CD4-positive, alpha-beta T cell treated with Interleukin-15 for 4 hours (primary cell): ENCODE measurements around the gene CADM2.
"Not testable (repeated sequence)": the region's sequence is repeated elsewhere in the genome, so short reads cannot be mapped to it uniquely, and the experiment has no call there.

Source experiments
- DNase-seq: peaks from one replicate; pipeline ENCODE4 v3.0.0-alpha.2; 2020; ENCODE audit warnings: low spot score

Gene CADM2

GRCh38 chr3:85077018-85077417, 118.2 kb downstream of the CADM2 start:
- no peak for DNase-seq

DNA sequence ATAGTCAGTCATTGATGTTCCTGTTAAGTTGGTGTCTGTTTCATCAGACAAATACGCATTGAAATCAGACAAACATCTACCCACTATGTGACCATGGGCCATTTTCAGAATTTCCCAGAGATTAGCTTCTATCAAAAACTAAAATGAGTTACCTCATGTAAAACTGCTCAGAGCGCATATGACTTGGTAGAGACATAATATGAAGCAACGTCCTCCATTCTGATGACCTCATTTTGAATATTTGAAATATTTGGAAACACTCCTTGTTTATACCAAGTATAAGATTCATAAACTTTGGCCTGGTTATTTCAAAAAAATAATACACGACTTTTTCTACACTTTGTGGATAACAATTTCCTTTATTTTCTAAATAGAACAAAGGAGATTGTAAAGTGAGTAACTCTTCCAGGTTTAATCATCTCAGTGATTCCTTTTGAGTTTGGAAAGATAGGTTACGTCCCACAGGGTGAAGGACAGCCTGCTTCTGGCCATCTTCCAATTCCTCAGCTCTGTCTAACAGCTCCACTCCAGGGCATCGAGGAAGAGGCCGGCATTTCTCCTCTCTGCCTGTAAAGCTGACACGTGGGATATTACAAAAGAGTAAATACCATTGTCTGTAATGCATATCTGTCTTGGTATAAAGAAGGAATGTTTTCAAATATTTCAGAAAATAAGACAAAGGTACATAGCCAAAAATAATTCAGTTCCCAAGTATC, 122.6 kb downstream of the CADM2 start:
- no peak for DNase-seq

DNA sequence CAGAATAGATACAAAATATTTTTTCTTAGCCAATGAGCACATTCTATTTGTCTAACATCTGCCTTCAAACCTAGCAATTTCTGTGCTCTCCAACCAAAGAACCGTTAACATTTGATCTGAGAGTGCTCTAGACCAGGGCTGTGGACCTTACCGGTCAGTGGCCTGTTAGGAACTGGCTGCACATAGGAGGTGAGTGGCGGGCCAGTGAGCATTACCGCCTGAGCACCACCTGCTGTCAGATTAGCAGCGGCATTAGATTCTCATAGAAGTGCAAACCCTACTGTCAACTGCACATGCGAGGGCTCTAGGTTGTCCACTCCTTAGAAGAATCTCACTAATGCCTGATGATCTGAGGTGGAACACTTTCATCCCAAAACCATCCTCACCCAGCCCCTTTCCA, 131.7 kb downstream of the CADM2 start:
- no peak for DNase-seq

DNA sequence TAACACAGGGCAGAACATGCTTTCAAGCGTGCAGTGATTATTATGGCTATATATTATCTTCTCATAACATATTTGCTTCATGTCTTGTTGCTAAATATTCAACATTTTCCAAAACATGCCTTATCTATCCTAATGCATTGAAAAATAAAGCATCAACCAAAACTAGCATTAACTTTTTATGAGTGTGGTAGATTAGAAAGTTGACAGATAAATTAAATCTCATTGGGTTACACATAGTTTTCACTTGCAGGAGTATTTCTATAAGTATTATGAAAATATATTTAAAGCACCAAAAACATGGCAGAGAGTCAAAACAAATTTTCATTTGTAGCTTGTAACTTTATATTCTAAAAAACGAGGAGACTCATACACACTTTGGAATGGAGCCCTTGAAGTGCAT, 141.5 kb downstream of the CADM2 start:
- no peak for DNase-seq

- DNase-seq: no peak
These were observed 144.0 kb downstream of the CADM2 start for GRCh38 chr3:85102781-85103180.

DNA sequence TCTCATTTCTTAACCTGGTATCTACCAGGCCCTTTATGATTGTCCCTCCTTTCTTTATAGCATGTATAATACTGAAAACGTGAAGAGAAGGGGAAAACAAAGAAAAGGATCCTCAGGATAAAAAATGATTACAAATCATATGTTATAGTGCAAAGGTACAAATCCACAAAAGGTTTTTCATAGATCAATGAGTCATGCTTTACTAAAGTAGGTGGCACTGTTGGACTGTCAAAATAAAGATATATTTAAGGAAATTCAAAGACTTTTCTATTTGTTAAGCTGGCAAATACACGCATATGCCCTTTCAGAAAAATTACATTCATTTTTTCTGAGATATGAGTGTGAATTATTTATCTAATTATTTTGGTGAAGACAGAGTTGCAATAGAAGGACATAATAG, 151.6 kb downstream of the CADM2 start:
- DNase-seq: no peak

GRCh38 chr3:85120879-85121278, 162.1 kb downstream of the CADM2 start:
- no peak for DNase-seq

DNA sequence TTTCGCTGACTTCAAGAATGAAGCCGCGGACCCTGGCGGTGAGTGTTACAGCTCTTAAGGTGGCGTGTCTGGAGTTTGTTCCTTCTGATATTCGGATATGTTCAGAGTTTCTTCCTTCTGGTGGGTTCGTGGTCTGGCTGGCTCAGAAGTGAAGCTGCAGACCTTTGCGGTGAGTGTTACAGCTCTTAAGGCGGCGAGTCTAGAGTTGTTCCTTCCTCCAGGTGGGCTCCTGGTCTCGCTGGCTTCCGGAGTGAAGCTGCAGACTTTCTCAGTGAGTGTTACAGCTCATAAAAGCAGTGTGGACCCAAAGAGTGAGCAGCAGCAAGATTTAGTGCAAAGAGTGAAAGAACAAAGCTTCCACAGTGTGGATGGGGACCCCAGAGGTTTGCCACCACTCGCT, 174.1 kb downstream of the CADM2 start:
- DNase-seq: not testable (repeated sequence)

GRCh38 chr3:85133691-85134420, 175.1 kb downstream of the CADM2 start:
- DNase-seq: not testable (repeated sequence)

- no peak for DNase-seq
These were observed 183.8 kb downstream of the CADM2 start for GRCh38 chr3:85142626-85143025.

DNA sequence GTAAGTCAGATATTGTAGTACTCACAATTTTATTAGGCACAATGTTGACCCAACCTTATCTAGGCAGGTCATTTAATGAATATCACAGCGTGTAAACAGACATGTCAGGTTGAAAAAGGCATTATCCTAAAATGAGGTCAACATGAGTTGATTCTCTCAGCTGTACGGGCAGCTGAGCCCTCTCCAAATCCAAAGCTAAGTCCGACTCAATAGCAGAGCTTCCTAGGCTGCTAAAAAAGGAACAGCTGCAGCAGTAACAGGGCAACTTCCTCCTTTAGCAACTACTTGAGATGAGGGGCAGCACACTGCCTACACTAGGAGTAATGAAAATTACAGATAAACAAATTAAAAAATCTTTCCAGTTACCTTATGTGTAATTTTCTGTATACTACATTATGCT, 189.2 kb downstream of the CADM2 start:
- DNase-seq: no peak

GRCh38 chr3:85151555-85151954, 192.8 kb downstream of the CADM2 start:
- no peak for DNase-seq

GRCh38 chr3:85153279-85153678, 194.5 kb downstream of the CADM2 start:
- not testable (repeated sequence) for DNase-seq

GRCh38 chr3:85159376-85159775, 200.6 kb downstream of the CADM2 start:
- no peak for DNase-seq

- no peak for DNase-seq
These were observed 202.8 kb downstream of the CADM2 start for GRCh38 chr3:85161544-85161943.

- DNase-seq: no peak
These were observed 204.1 kb downstream of the CADM2 start for GRCh38 chr3:85162905-85163304.

DNA sequence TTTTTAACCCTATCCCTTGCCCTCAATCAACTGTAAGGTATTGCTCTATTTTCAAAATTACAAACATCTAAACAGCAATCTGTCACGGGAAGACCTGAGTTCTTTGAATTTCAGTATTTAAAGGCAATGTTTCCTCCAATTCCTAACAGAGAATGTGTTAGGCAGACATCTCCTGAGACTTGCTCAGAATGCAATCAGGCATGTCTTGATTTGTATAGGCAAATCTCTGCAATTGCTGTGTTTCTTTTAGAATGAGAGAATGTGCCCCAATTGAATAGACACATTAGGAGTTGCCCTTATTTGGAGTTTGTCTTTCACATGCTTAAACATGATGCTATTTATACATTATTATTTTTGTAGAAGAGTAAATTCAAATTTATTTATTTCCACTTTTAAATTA, 205.6 kb downstream of the CADM2 start:
- DNase-seq: no peak

GRCh38 chr3:85167576-85167975, 208.8 kb downstream of the CADM2 start:
- DNase-seq: no peak

DNA sequence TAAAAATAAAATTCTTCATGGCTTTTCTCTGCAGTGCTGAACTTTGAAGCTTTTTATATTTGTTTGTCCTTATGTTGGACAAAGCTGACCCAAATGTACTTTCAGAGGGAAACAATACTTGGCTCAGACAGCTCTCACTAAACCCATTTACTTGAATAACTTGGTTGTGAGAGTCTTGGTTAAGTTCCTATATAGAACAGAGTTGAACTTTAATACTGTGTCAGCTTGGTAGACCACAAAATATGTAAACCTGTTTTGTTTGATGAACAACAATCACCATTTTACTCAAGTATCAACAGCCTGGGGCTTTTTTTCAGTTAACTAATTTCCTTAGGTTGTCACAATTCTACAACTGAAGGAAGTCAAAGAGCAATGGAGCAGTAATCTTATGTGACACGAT, 211.9 kb downstream of the CADM2 start:
- DNase-seq: no peak

- DNase-seq: no peak
These were observed 213.2 kb downstream of the CADM2 start for GRCh38 chr3:85171976-85172375.

GRCh38 chr3:85176799-85177198, 218.0 kb downstream of the CADM2 start:
- no peak for DNase-seq

DNA sequence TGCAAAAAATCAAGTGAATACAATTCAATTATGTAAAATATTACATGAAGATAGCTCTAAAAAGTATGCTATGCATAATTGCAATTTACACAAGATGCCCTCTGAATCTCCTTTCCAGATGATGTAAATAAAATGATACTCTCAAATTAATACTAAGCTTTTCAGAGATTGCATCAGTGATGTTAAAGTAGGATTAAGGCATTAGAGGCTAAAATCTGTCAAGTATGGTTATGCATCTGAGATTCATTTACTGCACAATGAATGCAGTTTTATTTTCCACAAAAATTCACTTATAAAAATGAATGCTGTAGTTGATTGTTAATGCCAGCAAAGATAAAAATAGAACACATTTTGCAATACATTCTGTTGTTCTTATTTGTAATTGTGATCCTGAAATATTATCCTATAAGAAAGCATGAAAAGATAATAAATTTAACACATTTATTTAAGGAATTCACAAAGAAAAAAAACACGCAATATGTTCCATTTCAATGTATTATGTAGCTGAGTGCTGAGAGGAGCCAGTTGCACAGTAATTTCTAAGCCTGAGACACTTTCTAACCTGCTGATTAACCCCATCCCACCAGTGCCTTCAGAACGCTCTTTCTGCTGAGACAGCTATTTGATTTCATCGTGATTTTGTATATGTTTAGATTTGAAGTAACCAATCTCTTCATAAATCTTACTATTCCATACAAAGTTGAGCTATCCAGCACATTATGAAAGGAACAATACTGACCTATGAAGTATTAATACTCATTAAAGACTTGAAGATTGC, 224.4 kb downstream of the CADM2 start:
- no peak for DNase-seq

DNA sequence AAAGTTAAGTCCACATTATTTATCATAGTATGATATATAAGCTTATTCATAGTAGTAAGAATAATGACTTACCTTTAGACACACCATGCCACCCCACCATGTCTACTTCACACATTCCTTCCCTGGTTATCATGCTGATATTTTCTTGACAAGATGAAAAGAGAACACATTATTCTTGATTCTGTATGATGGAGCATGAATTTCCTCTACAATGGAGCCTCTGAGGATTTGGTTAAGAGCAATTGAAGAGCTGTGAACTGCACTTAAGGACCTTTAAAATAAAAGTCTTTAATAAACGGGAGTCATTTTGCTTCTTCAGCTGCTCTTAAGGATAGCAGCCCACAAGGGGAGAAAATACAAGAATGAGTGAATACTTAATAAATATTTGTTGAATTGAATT, 226.7 kb downstream of the CADM2 start:
- DNase-seq: no peak
